ENCODE measurements around the gene WFDC2.
A peak's percentile ranks its signal among the peaks of the same experiment; 100 is the strongest.

Gene WFDC2

GRCh38 chr20:45463709-45464108 lies 5.8 kb upstream of the WFDC2 start:
- H3K4me3 Mint-ChIP-seq = no peak overlapping the region
- no peak for TF ChIP-seq CTCF (IDR thresholded peaks at IDR 0.05)
- H3K36me3 Mint-ChIP-seq (ENCODE audit: low read depth) = no peaks in the 10 kb centered on the region
- no peak overlapping the region for H3K27ac Mint-ChIP-seq
- H3K4me1 Mint-ChIP-seq = peaks cover 7% of the 10 kb centered on the region
- peaks cover 25% of the 10 kb centered on the region for H3K27me3 Mint-ChIP-seq (ENCODE audit: low read depth, poor library complexity)
- DNase-seq = no peak
- no peaks in the 10 kb centered on the region for H3K9me3 Mint-ChIP-seq

DNA sequence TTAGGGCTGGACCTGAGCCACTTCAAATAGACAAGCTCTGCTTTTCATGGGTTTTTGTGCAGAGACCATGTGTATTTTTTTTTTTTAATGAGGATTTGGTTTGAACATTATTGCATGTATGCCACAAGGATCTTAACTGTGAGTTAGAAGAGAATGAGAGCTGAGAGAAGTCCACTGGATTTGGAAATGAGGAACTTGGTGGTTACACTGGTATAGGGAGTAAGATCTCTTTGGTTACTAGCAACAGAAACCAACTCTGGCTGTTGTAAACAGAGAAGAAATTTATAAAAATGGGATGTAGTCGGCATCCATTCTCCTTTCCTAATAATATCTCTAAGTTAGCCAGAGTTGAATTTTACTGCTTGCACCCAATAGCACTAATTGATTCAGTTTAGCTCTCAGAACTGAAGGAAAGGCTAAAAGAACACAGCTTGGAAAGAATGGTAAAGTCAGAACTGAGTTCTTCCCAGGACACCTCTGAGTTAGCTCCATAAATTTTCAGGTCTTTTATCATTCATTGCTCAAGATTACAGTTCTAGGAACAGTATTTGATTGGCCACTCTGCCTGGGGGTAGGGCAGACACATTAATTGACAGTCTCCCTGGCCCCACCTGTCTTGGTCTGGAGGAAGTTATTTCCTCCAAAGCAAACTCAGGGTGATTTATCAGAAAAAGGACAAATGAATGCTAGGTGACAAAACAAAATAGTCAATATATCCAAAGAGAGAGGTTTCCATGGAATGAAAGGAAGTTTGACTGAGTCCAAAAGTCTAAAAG lies 3.9 kb upstream of the WFDC2 start:
- H3K4me3 Mint-ChIP-seq = no peak overlapping the region
- no peak overlapping the region for H3K27ac Mint-ChIP-seq
- DNase-seq = no peak
- no peaks in the 10 kb centered on the region for H3K9me3 Mint-ChIP-seq
- peaks cover 25% of the 10 kb centered on the region for H3K27me3 Mint-ChIP-seq (ENCODE audit: low read depth, poor library complexity)
- H3K4me1 Mint-ChIP-seq = peaks cover 14% of the 10 kb centered on the region
- H3K36me3 Mint-ChIP-seq (ENCODE audit: low read depth) = no peaks in the 10 kb centered on the region
- TF ChIP-seq CTCF (IDR thresholded peaks at IDR 0.05) = no peak

DNA sequence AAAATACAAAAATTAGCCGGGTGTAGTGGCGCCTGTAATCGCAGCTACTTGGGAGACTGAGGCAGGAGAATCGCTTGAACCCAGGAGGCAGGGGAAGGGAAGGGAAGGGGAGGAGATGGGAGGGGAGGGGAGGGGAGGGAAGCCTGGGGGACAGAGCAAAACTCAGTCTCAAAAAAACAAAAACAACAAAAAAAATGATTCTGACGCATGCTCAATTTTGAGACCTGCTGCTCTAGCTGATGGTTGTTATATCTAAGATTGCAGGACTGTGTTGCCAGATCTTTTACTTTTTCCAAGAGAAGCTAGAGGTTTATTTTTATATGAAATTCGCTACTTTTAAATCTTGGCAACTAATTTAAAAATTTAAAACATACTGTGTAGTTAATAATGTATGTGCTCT lies 2.4 kb upstream of the WFDC2 start:
- Mint-ChIP-seq H3K27ac (no peak overlapping the region), H3K27me3 (ENCODE audit: low read depth, poor library complexity) (peaks cover 28% of the 10 kb centered on the region), H3K9me3 (peaks cover 9% of the 10 kb centered on the region), H3K4me3 (no peak overlapping the region), H3K36me3 (ENCODE audit: low read depth) (peaks cover 10% of the 10 kb centered on the region), H3K4me1 (peaks cover 23% of the 10 kb centered on the region)
- no peak for TF ChIP-seq CTCF (IDR thresholded peaks at IDR 0.05)
- no peak for DNase-seq

GRCh38 chr20:45467861-45468260 lies 1.7 kb upstream of the WFDC2 start:
- peaks cover 10% of the 10 kb centered on the region for H3K36me3 Mint-ChIP-seq (ENCODE audit: low read depth)
- no peak overlapping the region for H3K27ac Mint-ChIP-seq
- H3K27me3 Mint-ChIP-seq (ENCODE audit: low read depth, poor library complexity) = peaks cover 33% of the 10 kb centered on the region
- H3K9me3 Mint-ChIP-seq = peaks cover 9% of the 10 kb centered on the region
- DNase-seq = no peak
- no peak overlapping the region for H3K4me3 Mint-ChIP-seq
- TF ChIP-seq CTCF (IDR thresholded peaks at IDR 0.05) = no peak
- peaks cover 23% of the 10 kb centered on the region for H3K4me1 Mint-ChIP-seq

- peak overlapping the region; percentile 39 for H3K27ac Mint-ChIP-seq
- peaks cover 10% of the 10 kb centered on the region for H3K36me3 Mint-ChIP-seq (ENCODE audit: low read depth)
- peaks cover 23% of the 10 kb centered on the region for H3K4me1 Mint-ChIP-seq
- peak overlapping the region; percentile 82 for H3K4me3 Mint-ChIP-seq
- peak; percentile 72 for DNase-seq
- peaks cover 41% of the 10 kb centered on the region for H3K27me3 Mint-ChIP-seq (ENCODE audit: low read depth, poor library complexity)
- no peak for TF ChIP-seq CTCF (IDR thresholded peaks at IDR 0.05)
- H3K9me3 Mint-ChIP-seq = peaks cover 9% of the 10 kb centered on the region
Measured at GRCh38 chr20:45470262-45470931, 844 bp downstream of the WFDC2 start.
